ENCODE data around the gene LURAP1L.

DNA sequence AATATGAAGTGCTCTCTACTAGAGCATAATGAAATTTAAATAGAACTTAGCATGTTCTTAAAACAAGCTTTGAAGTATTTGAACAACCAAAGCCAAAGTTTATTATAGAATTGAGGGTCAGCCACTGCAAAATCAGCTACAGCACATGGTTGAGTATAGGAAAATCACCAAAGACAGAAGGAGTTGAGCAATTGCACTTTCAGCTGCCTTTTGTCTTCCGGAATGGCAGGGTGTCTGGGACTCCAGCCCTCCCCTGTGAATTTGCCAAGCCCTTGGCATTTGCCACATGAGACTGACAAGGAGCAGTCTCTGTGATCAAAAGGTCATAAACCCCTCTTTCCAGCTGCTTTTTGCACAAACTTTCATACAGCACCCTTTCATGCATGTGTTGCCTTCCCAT, 8.5 kb upstream of the LURAP1L start:
- TF ChIP-seq POLR2A (IDR thresholded peaks at IDR 0.05; ENCODE audit: low read depth), result no peak
- TF ChIP-seq POLR2AphosphoS5 (IDR thresholded peaks at IDR 0.05), result no peak
- TF ChIP-seq EP300 (IDR thresholded peaks at IDR 0.05), result no peak
- no peak for TF ChIP-seq CTCF (IDR thresholded peaks at IDR 0.05)
